NCI-H82 treated with DMSO at 0.1 percent for 48 hours (cell line): ENCODE data around the gene IL17D.
"Not testable (repeated sequence)": the region's sequence is repeated elsewhere in the genome, so short reads cannot be mapped to it uniquely, and the experiment has no call there.

Experiments used
- DNase-seq: peaks from one replicate; lab custom pipeline; 2025; ENCODE audit not compliant: unreplicated experiment; lab: John Stamatoyannopoulos, UW

Gene IL17D, protein sequence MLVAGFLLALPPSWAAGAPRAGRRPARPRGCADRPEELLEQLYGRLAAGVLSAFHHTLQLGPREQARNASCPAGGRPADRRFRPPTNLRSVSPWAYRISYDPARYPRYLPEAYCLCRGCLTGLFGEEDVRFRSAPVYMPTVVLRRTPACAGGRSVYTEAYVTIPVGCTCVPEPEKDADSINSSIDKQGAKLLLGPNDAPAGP

DNA sequence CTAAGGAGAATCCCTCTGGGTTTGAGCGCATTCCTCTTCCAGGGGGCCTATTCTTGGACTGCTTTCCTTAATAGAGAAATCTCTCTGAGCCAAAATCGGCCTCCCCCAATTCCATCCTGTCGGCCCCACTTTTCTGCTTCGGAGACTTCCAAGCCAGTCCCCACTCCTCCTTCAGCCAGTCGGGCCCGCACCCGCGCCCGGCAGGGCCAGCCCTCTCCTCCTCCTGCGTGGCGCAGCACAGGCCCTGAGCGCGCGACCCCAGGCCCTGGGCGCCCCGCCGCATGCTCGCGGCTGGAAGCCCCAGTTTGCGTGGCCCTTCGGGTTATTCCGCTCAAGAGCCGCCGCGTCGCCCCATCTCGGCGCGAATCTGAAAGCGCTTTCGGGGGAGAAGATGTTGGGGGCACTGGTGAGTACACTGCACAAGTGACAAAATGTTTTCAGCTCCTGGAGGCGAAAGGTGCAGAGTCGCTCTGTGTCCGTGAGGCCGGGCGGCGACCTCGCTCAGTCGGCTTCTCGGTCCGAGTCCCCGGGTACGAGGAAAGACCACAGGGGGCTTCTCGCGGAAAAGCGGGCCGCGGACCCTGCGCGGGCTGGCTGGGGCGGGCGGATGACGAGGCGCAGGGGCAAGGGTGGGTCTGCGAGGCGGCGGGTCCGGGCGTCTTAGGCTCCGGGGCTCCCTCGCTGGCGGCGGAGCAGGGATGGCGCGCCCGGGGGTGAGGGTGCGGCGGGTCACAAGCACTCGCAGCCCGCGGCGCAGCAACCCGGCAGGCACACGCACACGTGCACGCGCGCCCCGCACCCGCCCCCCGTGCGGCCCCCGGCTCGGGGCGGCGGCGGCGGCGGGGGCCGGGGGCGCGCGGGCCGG lies at the start of gene IL17D:
TSS of gene IL17D (plus strand) at position 785 of the 865 bp plus-strand sequence. CDS start 303 bp downstream, outside the sequence.
- no peak for DNase-seq

GRCh38 chr13:20654156-20654555 lies 49.3 kb upstream of the IL17D start:
- DNase-seq = no peak

DNA sequence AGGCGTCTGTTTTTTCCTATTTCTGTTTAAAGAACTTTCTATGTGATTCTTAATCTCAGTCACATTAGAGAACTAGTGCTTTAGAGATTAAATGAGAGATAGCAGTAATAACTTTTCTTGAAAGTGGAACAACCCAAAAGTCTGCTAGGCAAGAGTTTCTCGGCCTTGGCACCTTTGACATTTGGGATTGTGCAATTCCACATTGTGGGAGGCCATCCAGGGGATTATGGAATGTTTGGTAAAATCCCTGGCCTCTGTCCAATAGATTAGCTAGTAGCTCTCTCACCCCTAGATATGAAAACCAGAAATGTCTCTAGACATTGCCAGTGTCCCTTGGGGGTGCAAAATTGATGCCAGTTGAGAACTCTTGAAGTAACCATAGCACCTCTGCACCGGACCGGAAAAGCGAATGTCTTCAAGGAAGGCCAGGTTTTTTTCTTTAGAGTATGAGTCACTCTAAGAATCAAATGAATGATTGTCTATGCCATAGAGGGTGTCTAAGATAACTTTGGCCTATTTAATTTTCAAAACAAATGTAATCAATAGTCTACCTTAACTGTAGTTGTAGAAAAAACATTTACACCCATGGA lies 45.0 kb upstream of the IL17D start:
- DNase-seq = no peak

GRCh38 chr13:20664351-20664750 lies 39.1 kb upstream of the IL17D start:
- DNase-seq = no peak

- no peak for DNase-seq
Measured at GRCh38 chr13:20666948-20667347, 36.6 kb upstream of the IL17D start.

DNA sequence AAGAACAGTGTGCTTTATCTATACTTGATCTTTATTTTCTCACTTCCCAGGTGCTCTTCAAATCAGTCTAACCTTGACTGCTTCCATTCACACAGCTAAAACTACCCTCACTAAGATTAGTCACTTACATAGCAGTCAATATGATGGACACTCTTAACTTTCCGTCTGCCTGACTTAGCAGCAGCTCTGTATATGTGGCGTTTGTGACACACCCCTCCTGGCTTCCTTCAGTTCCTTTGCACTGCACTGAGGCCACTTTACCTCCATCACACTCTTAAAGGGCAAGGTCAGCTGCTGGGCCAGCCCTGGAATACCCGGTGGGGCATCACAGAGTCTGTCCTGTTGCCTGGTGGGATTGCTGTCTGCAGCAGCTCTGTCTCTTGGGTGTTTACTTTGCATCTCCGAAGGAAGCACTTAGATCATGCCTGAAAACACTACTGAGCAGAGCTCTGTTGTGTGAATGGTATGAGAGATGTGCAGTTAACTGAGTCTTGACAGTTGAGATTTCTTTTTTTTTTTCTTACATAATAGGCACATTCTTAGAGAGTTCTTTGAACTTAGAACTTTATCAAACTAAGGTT lies 35.6 kb upstream of the IL17D start:
- no peak for DNase-seq

GRCh38 chr13:20669162-20669561 lies 34.3 kb upstream of the IL17D start:
- no peak for DNase-seq

DNA sequence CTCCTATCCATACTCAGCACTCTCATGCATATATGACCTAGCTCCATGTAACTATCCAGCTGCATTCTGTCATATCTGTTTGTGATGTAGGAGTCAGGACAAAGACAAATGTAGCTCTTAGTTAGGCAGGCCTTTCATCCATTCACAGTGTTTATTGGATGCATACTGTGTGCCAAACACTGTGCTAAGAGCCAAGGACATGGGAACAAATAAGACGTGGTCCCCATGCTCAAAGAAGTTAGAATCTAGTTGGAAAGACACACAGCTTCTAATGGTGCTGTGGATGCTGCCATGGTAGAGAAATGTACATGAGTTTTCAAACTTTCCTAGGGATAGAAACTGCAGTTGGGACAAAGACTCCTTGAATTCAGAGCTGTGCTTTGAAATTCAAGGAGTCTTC lies 31.7 kb upstream of the IL17D start:
- DNase-seq = no peak

- no peak for DNase-seq
Measured at GRCh38 chr13:20672772-20673171, 30.7 kb upstream of the IL17D start.

- DNase-seq = no peak
Measured at GRCh38 chr13:20673715-20674114, 29.8 kb upstream of the IL17D start.

GRCh38 chr13:20676213-20676612 lies 27.3 kb upstream of the IL17D start:
- no peak for DNase-seq

DNA sequence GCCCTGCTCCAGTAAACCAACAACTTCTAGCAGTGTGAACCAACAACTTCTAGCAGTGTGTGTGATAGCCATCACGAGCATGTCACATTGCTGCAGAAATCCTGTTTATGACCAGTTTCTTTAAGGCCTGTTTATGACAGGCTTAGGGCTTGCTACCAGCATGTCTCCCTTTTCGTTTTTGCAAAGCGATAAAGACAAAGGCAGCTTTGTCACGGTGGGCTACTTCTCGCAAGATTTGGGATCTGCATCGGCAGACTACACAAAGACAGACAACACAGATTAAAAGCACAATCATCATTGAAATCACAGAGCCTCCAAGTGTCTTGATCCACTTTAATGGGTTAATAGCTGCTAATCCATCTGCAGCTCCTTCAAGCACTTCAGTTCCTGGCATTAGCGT lies 24.9 kb upstream of the IL17D start:
- peak; percentile 88 for DNase-seq

GRCh38 chr13:20679879-20680278 lies 23.6 kb upstream of the IL17D start:
- DNase-seq = no peak

GRCh38 chr13:20680416-20681080 lies 23.0 kb upstream of the IL17D start:
- DNase-seq = no peak

DNA sequence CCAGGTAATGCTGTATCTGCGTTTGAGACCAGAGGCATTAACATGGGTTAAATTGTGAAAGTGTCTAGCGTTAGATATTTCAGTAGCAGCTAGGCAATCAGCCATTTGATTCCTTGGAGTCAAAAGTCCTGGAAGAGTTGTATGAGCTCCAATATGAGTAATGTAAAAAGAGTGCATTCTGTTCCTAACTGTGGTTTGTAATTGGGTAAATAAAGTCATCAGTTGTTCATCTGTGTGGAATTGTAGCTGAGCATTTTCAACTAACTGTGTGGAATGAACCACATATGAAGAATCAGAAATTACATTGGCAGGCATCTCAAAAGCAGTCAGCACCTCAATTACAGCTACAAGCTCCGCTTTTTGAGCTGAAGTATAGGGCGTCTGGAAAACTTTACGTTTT lies 22.0 kb upstream of the IL17D start:
- not testable (repeated sequence) for DNase-seq

DNA sequence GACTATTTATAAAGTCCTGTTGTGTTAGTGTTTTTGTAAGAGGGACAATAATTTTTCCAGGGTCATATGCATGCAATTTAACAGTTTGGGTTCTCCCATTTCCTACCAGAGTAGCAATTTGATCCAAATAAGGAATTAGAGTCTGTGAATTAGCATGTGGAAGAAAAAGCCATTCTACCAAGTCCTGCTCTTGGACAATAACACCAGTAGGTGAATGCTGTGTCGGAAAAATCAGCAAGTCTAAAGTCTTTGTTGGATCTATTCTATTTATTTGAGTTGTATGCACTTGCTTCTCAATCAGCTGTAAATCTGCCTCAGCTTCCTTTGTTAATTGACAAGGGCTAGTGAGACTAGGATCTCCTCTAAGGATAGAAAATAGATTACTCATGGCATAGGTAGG lies 21.4 kb upstream of the IL17D start:
- DNase-seq = no peak

DNA sequence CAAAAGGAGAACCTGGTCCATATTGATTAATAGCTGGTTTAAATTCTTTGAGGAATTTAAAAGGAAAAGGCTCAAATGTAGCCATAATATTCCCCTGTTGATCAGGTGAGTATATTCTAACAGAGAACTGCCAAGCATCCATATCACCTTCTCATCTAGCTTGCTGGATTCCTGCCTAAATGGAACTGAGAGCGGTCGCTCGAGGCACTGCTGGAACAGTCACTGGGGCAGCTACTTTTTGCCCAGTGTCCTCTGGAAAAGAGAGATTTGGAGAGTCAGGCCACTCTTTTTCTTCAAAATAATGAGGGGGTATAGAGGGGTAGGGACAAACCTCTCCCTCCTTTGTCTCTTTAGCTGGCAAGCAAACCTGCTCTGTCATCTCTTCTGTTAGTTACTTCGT lies 19.5 kb upstream of the IL17D start:
- DNase-seq = no peak

DNA sequence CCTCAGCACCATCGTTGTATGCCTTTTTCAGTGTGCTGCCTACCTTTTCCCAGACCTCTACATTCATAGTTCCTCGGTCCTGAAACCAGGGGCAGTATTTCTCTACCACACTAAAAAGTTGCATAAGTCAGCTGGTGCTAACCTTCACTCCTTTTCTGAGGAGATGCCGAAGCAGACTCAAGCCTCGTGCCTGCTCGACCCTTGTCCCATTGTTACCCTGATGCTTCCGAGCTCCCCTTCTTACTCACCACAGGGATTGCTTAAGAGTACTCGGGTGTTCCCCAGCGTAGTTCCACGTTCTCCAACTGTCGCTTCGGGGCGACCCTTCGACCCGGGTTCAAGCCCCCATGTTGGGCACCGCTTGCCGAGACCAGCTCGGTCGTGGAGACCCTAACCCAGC lies 19.0 kb upstream of the IL17D start:
- DNase-seq = no peak

DNA sequence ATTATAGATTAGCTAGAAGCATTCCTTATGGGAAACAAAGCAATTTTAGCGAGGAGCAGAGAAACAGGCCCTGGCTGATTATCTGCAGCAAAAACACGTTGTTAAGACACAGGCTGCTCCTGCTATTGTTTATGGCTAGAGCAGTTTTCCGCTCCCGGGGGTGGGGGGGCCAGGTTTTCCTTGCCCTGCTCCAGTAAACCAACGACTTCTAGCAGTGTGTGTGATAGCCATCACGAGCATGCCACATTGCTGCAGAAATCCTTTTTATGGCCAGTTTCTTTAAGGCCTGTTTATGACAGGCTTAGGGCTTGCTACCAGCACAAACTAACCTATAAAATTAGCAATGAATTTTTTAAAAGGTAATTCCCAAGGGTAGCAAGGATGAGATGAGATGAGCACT lies 18.4 kb upstream of the IL17D start:
- DNase-seq = no peak

GRCh38 chr13:20686167-20686566 lies 17.3 kb upstream of the IL17D start:
- no peak for DNase-seq

DNA sequence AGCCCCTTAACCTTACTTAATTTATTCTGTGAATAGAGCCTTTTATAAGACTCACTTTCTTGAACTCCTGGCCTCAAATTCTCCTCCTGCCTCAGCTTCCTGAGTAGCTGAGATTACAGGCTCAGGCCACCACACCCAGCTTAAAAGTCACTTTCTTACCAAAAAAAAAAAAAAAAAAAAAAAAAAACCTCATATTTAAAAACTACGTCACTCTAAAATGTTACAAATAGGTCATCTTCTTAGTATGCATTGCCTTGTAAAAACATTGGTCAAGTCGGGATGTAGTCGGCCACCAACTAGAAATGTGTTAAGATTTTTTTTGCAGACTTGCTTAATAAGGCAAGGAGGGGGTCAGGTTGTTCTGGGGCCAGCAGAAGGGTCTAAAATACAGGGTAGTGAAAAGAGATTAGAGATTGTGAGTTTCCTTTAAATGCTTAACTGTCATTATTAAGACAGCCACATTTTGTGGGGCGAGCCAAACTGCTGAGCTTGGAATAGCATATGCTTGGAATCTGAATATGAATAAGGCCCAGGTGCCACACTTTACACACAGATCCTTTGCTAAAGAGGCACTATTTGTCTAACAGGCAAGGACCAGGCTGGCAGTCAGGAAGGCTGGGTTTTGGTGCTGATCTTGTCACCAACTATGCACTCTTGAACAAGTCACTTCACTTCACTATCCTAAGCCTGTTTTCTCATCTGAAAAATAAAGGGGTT lies 16.5 kb upstream of the IL17D start:
- DNase-seq = no peak
